IMR-90 (cell line): ENCODE results near the gene ZMIZ1. TPM values are rescaled to one million over a fixed set of nuclear protein-coding genes. Genes with fewer than 3 reads are reported as not detected.
A peak's percentile ranks its signal among the peaks of the same experiment; 100 is the strongest.

Source experiments
- ATAC-seq: fragments of 200-7000 bp; cut with Tn5 transposase; 2 replicates; pipeline ENCODE4 v1.9.1; 2020; ENCODE audit warnings: low read depth, mild to moderate bottlenecking, moderate library complexity
- BruUV-seq: library from RNA; stranded (reverse); fragments of 400-500 nt; replicated peaks from 2 replicates; lab custom pipeline; 2021; lab: Mats Ljungman, UMichigan
- CTCF ChIA-PET: fragments of 300-600 bp; formaldehyde crosslinking; extraction: SDS; loops from one replicate; lab custom pipeline; 2021; ENCODE audit warnings: antibody characterized with exemption; lab: Yijun Ruan, JAX
- POLR2A ChIA-PET: fragments of 300-600 bp; sonication (Branson Sonifier 250); formaldehyde crosslinking; loops from one replicate; lab custom pipeline; 2022; ENCODE audit warnings: antibody characterized with exemption; ENCODE audit not compliant: unreplicated experiment; lab: Charles Lee
- DNase-seq: peaks from one replicate; pipeline ENCODE4 v3.0.0; 2013
- H2AFZ ChIP-seq: replicated peaks from 2 replicates; pipeline ENCODE3; 2013; ENCODE audit warnings: low read length, mild to moderate bottlenecking; ENCODE audit not compliant: poor library complexity
- H2AK5ac ChIP-seq: 2 replicates; pipeline ENCODE4 v1.6.1; 2013; ENCODE audit warnings: low read depth, low read length, inconsistent platforms
- H2AK9ac ChIP-seq: replicated peaks from 2 replicates; pipeline ENCODE3; 2013; ENCODE audit warnings: mild to moderate bottlenecking, low read depth, low read length, moderate library complexity; ENCODE audit not compliant: poor library complexity
- H2BK120ac ChIP-seq: 2 replicates; pipeline ENCODE4 v1.6.1; 2013; ENCODE audit warnings: low read depth, low read length, inconsistent platforms
- H2BK15ac ChIP-seq: 3 replicates; pipeline ENCODE4 v1.6.1; 2013; ENCODE audit warnings: low read depth, low read length, inconsistent platforms
- H2BK20ac ChIP-seq: 2 replicates; pipeline ENCODE4 v1.6.1; 2013; ENCODE audit warnings: low read depth, mild to moderate bottlenecking, inconsistent platforms, low read length, moderate library complexity
- H2BK5ac ChIP-seq: 2 replicates; pipeline ENCODE4 v1.6.1; 2013; ENCODE audit warnings: mild to moderate bottlenecking, low read depth, low read length, inconsistent platforms; ENCODE audit not compliant: poor library complexity, severe bottlenecking
- H3K14ac ChIP-seq: replicated peaks from 2 replicates; pipeline ENCODE4 v1.6.1; 2013; ENCODE audit warnings: low read depth, low read length, inconsistent platforms
- H3K18ac ChIP-seq: 2 replicates; pipeline ENCODE4 v1.6.1; 2013; ENCODE audit warnings: low read depth, low read length, control low read depth
- H3K23ac ChIP-seq: 2 replicates; pipeline ENCODE4 v1.6.1; 2013; ENCODE audit warnings: low read depth, low read length, inconsistent platforms
- H3K27ac ChIP-seq: 2 replicates; pipeline ENCODE4 v1.5.1; 2013; ENCODE audit warnings: mild to moderate bottlenecking, control low read depth, low read length; ENCODE audit not compliant: insufficient read depth
- H3K27me3 ChIP-seq: 2 replicates; pipeline ENCODE4 v1.6.1; 2013; ENCODE audit warnings: low read length; ENCODE audit not compliant: control insufficient read depth, insufficient read depth
- H3K36me3 ChIP-seq: 2 replicates; pipeline ENCODE4 v1.6.1; 2013; ENCODE audit warnings: low read length, mixed read lengths; ENCODE audit not compliant: control insufficient read depth, insufficient read depth
- H3K4ac ChIP-seq: 2 replicates; pipeline ENCODE4 v1.6.1; 2013; ENCODE audit warnings: low read depth, low read length, inconsistent platforms
- H3K4me1 ChIP-seq: 2 replicates; pipeline ENCODE4 v1.6.1; 2013; ENCODE audit warnings: low read length, mixed read lengths; ENCODE audit not compliant: control insufficient read depth, insufficient read depth
- H3K4me2 ChIP-seq: 2 replicates; pipeline ENCODE4 v1.6.1; 2013; ENCODE audit warnings: low read depth, mild to moderate bottlenecking, control low read depth, low read length, moderate library complexity
- H3K4me3 ChIP-seq: 2 replicates; pipeline ENCODE4 v1.5.1; 2013; ENCODE audit warnings: low read depth, mild to moderate bottlenecking, control low read depth, low read length, moderate library complexity; ENCODE audit not compliant: insufficient read depth
- H3K56ac ChIP-seq: 2 replicates; pipeline ENCODE4 v1.6.1; 2013; ENCODE audit warnings: low read length, inconsistent platforms; ENCODE audit not compliant: insufficient read depth; ENCODE audit errors: extremely low read depth
- H3K79me1 ChIP-seq, 2 experiments: 2 replicates each; pipeline ENCODE4 v1.6.1; 2013; ENCODE audit warnings: low read length in 2 of 2, inconsistent platforms in 1 of 2, low read depth in 1 of 2
- H3K9ac ChIP-seq: 2 replicates; pipeline ENCODE4 v1.6.1; 2013; ENCODE audit warnings: low read depth, low read length, control low read depth
- H3K9me1 ChIP-seq: 2 replicates; pipeline ENCODE4 v1.6.1; 2013; ENCODE audit warnings: low read length, inconsistent platforms; ENCODE audit not compliant: insufficient read depth
- H3K9me3 ChIP-seq: 2 replicates; pipeline ENCODE4 v1.6.1; 2013; ENCODE audit warnings: low read length; ENCODE audit not compliant: control insufficient read depth, insufficient read depth
- H4K20me1 ChIP-seq: 2 replicates; pipeline ENCODE4 v1.6.1; 2013; ENCODE audit warnings: low read length, inconsistent platforms; ENCODE audit not compliant: insufficient read depth
- H4K5ac ChIP-seq: 2 replicates; pipeline ENCODE4 v1.6.1; 2013; ENCODE audit warnings: mild to moderate bottlenecking, low read depth, low read length, control low read depth
- H4K8ac ChIP-seq, 2 experiments: 2 replicates each; pipeline ENCODE4 v1.6.1; 2013; ENCODE audit warnings: low read depth in 2 of 2, low read length in 2 of 2, control low read depth in 1 of 2, inconsistent platforms in 1 of 2
- H4K91ac ChIP-seq: 2 replicates; pipeline ENCODE4 v1.6.1; 2013; ENCODE audit warnings: low read depth, low read length, inconsistent platforms; ENCODE audit not compliant: insufficient read depth
- BHLHE40 ChIP-seq: fragments of 150-350 bp; IDR thresholded peaks from 2 replicates; pipeline ENCODE4 v1.6.1; 2016; ENCODE audit warnings: mild to moderate bottlenecking, low read depth, low read length
- CEBPB ChIP-seq: IDR thresholded peaks from 2 replicates; pipeline ENCODE4 v1.6.1; 2012; ENCODE audit warnings: low read depth, low read length, improper control_type of control experiment
- CHD1 ChIP-seq: IDR thresholded peaks from 2 replicates; pipeline ENCODE4 v1.6.1; 2012; ENCODE audit warnings: low read depth, low read length, improper control_type of control experiment
- FOS ChIP-seq: fragments of 150-350 bp; IDR thresholded peaks from 2 replicates; pipeline ENCODE4 v1.6.1; 2016; ENCODE audit warnings: low read depth, low read length
- MAFK ChIP-seq: IDR thresholded peaks from 2 replicates; pipeline ENCODE4 v1.6.1; 2012; ENCODE audit warnings: low read depth, low read length, improper control_type of control experiment
- MAZ ChIP-seq: IDR thresholded peaks from 2 replicates; pipeline ENCODE4 v1.6.1; 2012; ENCODE audit warnings: low read depth, mild to moderate bottlenecking, low read length, improper control_type of control experiment, moderate library complexity, borderline replicate concordance
- MXI1 ChIP-seq: IDR thresholded peaks from 2 replicates; pipeline ENCODE4 v1.6.1; 2012; ENCODE audit warnings: low read depth, mild to moderate bottlenecking, low read length, moderate library complexity, borderline replicate concordance
- POLR2A ChIP-seq: IDR thresholded peaks from 2 replicates; pipeline ENCODE4 v1.6.1; 2012; ENCODE audit warnings: mild to moderate bottlenecking, low read depth, low read length
- RAD21 ChIP-seq: IDR thresholded peaks from 2 replicates; pipeline ENCODE4 v1.6.1; 2012; ENCODE audit warnings: low read length, improper control_type of control experiment
- RCOR1 ChIP-seq: IDR thresholded peaks from 2 replicates; pipeline ENCODE4 v1.6.1; 2012; ENCODE audit warnings: mild to moderate bottlenecking, low read length, improper control_type of control experiment; ENCODE audit not compliant: insufficient replicate concordance
- SMC3 ChIP-seq: fragments of 150-350 bp; IDR thresholded peaks from 2 replicates; pipeline ENCODE4 v1.6.1; 2016; ENCODE audit warnings: low read depth, mild to moderate bottlenecking, antibody characterized with exemption, low read length, moderate library complexity
- WGBS, 2 experiments: methylation state at CpG; one replicate each; pipeline versions ENCODE4 v1.1.5 to v1.1.7; 2013; ENCODE audit warnings: missing lambda C conversion rate in 2 of 2; ENCODE audit not compliant: insufficient read length in 1 of 2; ENCODE audit errors: extremely low coverage in 2 of 2; 5-methylcytosine and 5-hydroxymethylcytosine counted together
- dilution Hi-C: fragments of 300-500 bp; cut with HindIII; formaldehyde crosslinking; loops from one replicate; pipeline ENCODE4 v1.14.3; 2018; ENCODE audit warnings: low sequenced_read_pairs; ENCODE audit not compliant: unreplicated experiment
- in situ Hi-C: fragments of 300-500 bp; cut with MboI; formaldehyde crosslinking; loops from 3 replicates; pipeline ENCODE4 v1.14.3; 2019; ENCODE audit warnings: low sequenced_read_pairs, inconsistent platforms, mixed read lengths
- intact Hi-C: fragments of 100-400 bp; cut with micrococcal nuclease; formaldehyde crosslinking; loops from 2 replicates; pipeline ENCODE4 v1.10.0; 2022
- polyA plus RNA-seq, 3 experiments: library from polyadenylated mRNA; depleted of rRNA; stranded (reverse); fragments of >200 nt; gene quantifications; 2 replicates each; pipeline ENCODE4 v1.2.3, GENCODE V29; 2012; ENCODE audit warnings: low replicate concordance in 1 of 3
- total RNA-seq: library from RNA; depleted of rRNA; stranded (reverse); fragments of >200 nt; gene quantifications from 2 replicates; pipeline ENCODE4 v1.2.3, GENCODE V29; 2012
- TF ChIP-seq, protein P1 (sequence below): fragments of 150-350 bp; IDR thresholded peaks from 2 replicates; pipeline ENCODE4 v1.6.1; 2017; ENCODE audit warnings: mild to moderate bottlenecking, antibody characterized with exemption, low read length, low read depth
- TF ChIP-seq, protein P2 (sequence below): conservative IDR thresholded peaks from 2 replicates; pipeline ENCODE4 v1.5.1; 2012; ENCODE audit warnings: mild to moderate bottlenecking, low read depth, low read length, improper control_type of control experiment
- TF ChIP-seq, protein P3 (sequence below): fragments of 150-350 bp; IDR thresholded peaks from 2 replicates; pipeline ENCODE4 v1.6.1; 2016; ENCODE audit warnings: low read depth, mild to moderate bottlenecking, low read length, moderate library complexity, borderline replicate concordance

ZMIZ1 gene
- total and polyA plus RNA-seq, 2 of the 4 experiments (the other 2 are of a cell fraction): 6.6 to 48.7 TPM

DNA sequence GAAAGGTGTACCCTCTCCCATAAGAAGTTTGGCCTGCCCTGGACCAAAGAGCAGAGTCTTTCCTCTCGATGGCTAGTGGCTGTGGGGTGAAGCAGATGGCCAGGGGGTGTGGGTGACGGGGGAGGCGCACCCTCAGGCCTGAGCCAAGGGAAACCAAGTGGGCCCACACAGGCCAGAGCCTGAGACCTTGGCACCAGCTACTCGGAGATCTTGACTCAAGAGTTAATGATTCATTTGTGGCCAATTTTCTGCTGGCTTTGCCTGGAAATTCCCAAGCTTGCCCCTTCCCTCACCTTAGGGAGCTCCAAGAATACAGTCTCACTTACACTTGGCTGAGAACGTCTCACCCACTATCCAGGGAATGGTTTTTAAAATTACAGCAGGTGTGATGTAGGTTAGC is 42.7 kb downstream of the ZMIZ1 start:
- ATAC-seq: no peak

More for the DNA sequence above, 42.7 kb downstream of the ZMIZ1 start:
- peaks cover 65% of the 10 kb centered on the region for H3K9me1 ChIP-seq
- H3K4ac ChIP-seq: no peak overlapping the region; the same call in 1 of the 2 replicates
- H4K5ac ChIP-seq: no peak overlapping the region; the same call in 1 of the 2 replicates
- peaks cover 100% of the 10 kb centered on the region for H4K20me1 ChIP-seq
- H3K79me1 ChIP-seq: peaks cover 20 to 99% of the 10 kb centered on the region in 2 experiments
- H3K4me1 ChIP-seq: peaks cover 54% of the 10 kb centered on the region
- ChIA-PET POLR2A (no interaction called here), CTCF (no interaction called here)
- no peak overlapping the region; the same call in 1 of the 2 replicates for H2BK20ac ChIP-seq
- in situ Hi-C loops: no loop called here
- H3K23ac ChIP-seq: no peak overlapping the region
- intact Hi-C loops: loop anchor here (5.0 kb wide), 1 partner anchor 39 kb away; no protein-coding TSS in a partner anchor
- H2BK15ac ChIP-seq: no peak overlapping the region
- no peak overlapping the region for H2BK120ac ChIP-seq
- TF ChIP-seq MXI1: no peak
- no peak for TF ChIP-seq MAZ
- no peak for TF ChIP-seq BHLHE40
- TF ChIP-seq RAD21: peak; percentile 5; the same call in 1 of the 2 replicates
- TF ChIP-seq, protein P1, sequence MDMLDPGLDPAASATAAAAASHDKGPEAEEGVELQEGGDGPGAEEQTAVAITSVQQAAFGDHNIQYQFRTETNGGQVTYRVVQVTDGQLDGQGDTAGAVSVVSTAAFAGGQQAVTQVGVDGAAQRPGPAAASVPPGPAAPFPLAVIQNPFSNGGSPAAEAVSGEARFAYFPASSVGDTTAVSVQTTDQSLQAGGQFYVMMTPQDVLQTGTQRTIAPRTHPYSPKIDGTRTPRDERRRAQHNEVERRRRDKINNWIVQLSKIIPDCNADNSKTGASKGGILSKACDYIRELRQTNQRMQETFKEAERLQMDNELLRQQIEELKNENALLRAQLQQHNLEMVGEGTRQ: no peak
- no peak for TF ChIP-seq SMC3
- TF ChIP-seq RCOR1: no peak
- TF ChIP-seq, protein P2, sequence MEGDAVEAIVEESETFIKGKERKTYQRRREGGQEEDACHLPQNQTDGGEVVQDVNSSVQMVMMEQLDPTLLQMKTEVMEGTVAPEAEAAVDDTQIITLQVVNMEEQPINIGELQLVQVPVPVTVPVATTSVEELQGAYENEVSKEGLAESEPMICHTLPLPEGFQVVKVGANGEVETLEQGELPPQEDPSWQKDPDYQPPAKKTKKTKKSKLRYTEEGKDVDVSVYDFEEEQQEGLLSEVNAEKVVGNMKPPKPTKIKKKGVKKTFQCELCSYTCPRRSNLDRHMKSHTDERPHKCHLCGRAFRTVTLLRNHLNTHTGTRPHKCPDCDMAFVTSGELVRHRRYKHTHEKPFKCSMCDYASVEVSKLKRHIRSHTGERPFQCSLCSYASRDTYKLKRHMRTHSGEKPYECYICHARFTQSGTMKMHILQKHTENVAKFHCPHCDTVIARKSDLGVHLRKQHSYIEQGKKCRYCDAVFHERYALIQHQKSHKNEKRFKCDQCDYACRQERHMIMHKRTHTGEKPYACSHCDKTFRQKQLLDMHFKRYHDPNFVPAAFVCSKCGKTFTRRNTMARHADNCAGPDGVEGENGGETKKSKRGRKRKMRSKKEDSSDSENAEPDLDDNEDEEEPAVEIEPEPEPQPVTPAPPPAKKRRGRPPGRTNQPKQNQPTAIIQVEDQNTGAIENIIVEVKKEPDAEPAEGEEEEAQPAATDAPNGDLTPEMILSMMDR: no peak
- no peak for TF ChIP-seq CEBPB
- no peak for TF ChIP-seq MAFK
- no peak for TF ChIP-seq CHD1
- 0 out of 2 replicates have a peak, but pooled peaks have one; percentile 14 for TF ChIP-seq POLR2A
- TF ChIP-seq FOS: 0 out of 2 replicates have a peak, but pooled peaks have one; percentile 5
- TF ChIP-seq, protein P3, sequence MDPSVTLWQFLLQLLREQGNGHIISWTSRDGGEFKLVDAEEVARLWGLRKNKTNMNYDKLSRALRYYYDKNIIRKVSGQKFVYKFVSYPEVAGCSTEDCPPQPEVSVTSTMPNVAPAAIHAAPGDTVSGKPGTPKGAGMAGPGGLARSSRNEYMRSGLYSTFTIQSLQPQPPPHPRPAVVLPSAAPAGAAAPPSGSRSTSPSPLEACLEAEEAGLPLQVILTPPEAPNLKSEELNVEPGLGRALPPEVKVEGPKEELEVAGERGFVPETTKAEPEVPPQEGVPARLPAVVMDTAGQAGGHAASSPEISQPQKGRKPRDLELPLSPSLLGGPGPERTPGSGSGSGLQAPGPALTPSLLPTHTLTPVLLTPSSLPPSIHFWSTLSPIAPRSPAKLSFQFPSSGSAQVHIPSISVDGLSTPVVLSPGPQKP: no peak
- no peaks in the 10 kb centered on the region for H3K9me3 ChIP-seq
- H3K27ac ChIP-seq: peak overlapping the region; percentile 10; the same call in 1 of the 2 replicates
- H4K8ac ChIP-seq: peak overlapping the region in 1 of 2 experiments; percentile 19; a peak in 1 of 4 replicates
- H4K91ac ChIP-seq: no peak overlapping the region
- no peak overlapping the region for H3K56ac ChIP-seq
- no peak overlapping the region for H3K18ac ChIP-seq
- DNase-seq: peak; percentile 84
- no peaks in the 10 kb centered on the region for H3K27me3 ChIP-seq
- BruUV-seq: no TSS peak
- H2AK5ac ChIP-seq: peak overlapping the region; percentile 58; the same call in 1 of the 2 replicates
- H3K4me3 ChIP-seq: no peak overlapping the region
- H2AFZ ChIP-seq: no peak overlapping the region
- no peak overlapping the region for H3K4me2 ChIP-seq
- H3K36me3 ChIP-seq: peaks cover 23% of the 10 kb centered on the region
- H2AK9ac ChIP-seq: no peak overlapping the region
- dilution Hi-C loops: no loop called here
- peak overlapping the region; percentile 53; the same call in 1 of the 2 replicates for H3K14ac ChIP-seq
- H2BK5ac ChIP-seq: peak overlapping the region; percentile 47
- WGBS, 2 experiments: no CpG with 5 or more reads among the region's 5 CpGs
- no peak overlapping the region for H3K9ac ChIP-seq
